Inflammatory macrophage treated with lipopolysaccharide for 1 hour (primary cell): ENCODE results near the gene TMC5.
A peak's percentile ranks its signal among the peaks of the same experiment; 100 is the strongest.

Experiments
- DNase-seq, 2 donors: peaks; one replicate each; pipeline ENCODE4 v3.0.0-alpha.2; 2020 to 2022

Gene TMC5

GRCh38 chr16:19463468-19464315 lies 46.0 kb downstream of the TMC5 start:
- DNase-seq = no peak

GRCh38 chr16:19468300-19468699 lies 50.6 kb downstream of the TMC5 start:
- DNase-seq = no peak

GRCh38 chr16:19472482-19472881 lies 54.8 kb downstream of the TMC5 start:
- no peak for DNase-seq

GRCh38 chr16:19474617-19475016 lies 56.9 kb downstream of the TMC5 start:
- DNase-seq = no peak

GRCh38 chr16:19478505-19478904 lies 60.8 kb downstream of the TMC5 start:
- DNase-seq = no peak

- DNase-seq = no peak
Observed at GRCh38 chr16:19479302-19479721, 61.6 kb downstream of the TMC5 start.

- DNase-seq = peak; percentile 5 to 7
Observed at GRCh38 chr16:19481296-19481695, 63.6 kb downstream of the TMC5 start.

GRCh38 chr16:19481769-19482168 lies 64.1 kb downstream of the TMC5 start:
- DNase-seq = no peak

- DNase-seq = no peak
Observed at GRCh38 chr16:19482291-19482690, 64.6 kb downstream of the TMC5 start.

- DNase-seq = no peak
Observed at GRCh38 chr16:19484096-19484495, 66.4 kb downstream of the TMC5 start.

- DNase-seq = no peak
Observed at GRCh38 chr16:19485611-19486010, 67.9 kb downstream of the TMC5 start.

GRCh38 chr16:19486051-19486450 lies 68.4 kb downstream of the TMC5 start:
- DNase-seq = no peak

- no peak for DNase-seq
Observed at GRCh38 chr16:19486750-19487325, 69.2 kb downstream of the TMC5 start.

- DNase-seq = no peak
Observed at GRCh38 chr16:19488213-19488640, 70.5 kb downstream of the TMC5 start.

GRCh38 chr16:19490619-19491018 lies 72.9 kb downstream of the TMC5 start:
- no peak for DNase-seq

- DNase-seq = peak; percentile 70
Observed at GRCh38 chr16:19497176-19497575, 79.5 kb downstream of the TMC5 start.

GRCh38 chr16:19499006-19499405 lies 81.3 kb downstream of the TMC5 start:
- DNase-seq = no peak

GRCh38 chr16:19499481-19499880 lies 81.8 kb downstream of the TMC5 start:
- no peak for DNase-seq

GRCh38 chr16:19502395-19503131 lies 84.9 kb downstream of the TMC5 start:
- DNase-seq = peak; percentile 59 to 90

GRCh38 chr16:19503461-19504075 lies 85.9 kb downstream of the TMC5 start:
- no peak for DNase-seq

GRCh38 chr16:19505600-19506303 lies 88.1 kb downstream of the TMC5 start:
- DNase-seq = no peak

- DNase-seq = no peak
Observed at GRCh38 chr16:19506965-19507364, 89.3 kb downstream of the TMC5 start.

GRCh38 chr16:19507867-19508266 lies 90.2 kb downstream of the TMC5 start:
- DNase-seq = no peak
